Suprapubic skin (tissue), 4 donors: ENCODE data around the gene MAD1L1.

Experiments used
- POLR2A ChIP-seq, 2 donors: fragments of 450-650 bp; IDR thresholded peaks; one replicate each; pipeline ENCODE4 v1.6.1; 2017; ENCODE audit warnings: antibody characterized with exemption in 2 of 2, mild to moderate bottlenecking in 2 of 2, moderate library complexity in 2 of 2
- POLR2AphosphoS5 ChIP-seq, 3 donors: sonication (generic); formaldehyde crosslinking; IDR thresholded peaks; one replicate each; pipeline ENCODE4 v1.6.1; 2017; ENCODE audit warnings: antibody characterized with exemption in 3 of 3

DNA sequence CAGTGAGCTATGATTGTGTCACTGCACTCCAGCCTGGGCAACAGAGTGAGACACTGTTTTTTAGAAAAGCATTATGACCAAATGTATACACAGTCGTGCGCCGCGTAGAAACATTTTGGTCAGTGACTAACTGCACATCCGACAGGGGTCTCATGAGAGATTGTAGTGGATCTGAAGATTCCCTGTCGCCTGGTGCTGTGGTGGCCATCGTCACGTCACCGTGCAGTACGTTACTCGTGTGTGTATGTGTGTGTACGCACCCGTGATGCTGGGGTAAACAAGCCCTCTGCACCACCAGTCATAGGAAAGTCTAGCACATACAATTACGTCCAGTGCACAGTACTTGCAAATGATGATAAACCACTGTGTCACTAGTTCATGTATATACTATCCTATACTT lies 453.3 kb downstream of the MAD1L1 start:
- TF ChIP-seq POLR2AphosphoS5 (IDR thresholded peaks at IDR 0.05) (no peak), POLR2A (IDR thresholded peaks at IDR 0.05) (no peak)
